DOHH2 (cell line): ENCODE measurements around the gene PARM1.

ENCODE experiments used
- H3F3A ChIP-seq: fragments of 200-600 bp; sonication (generic), shearing (Covaris generic); 2 replicates; pipeline ENCODE4 v1.6.0; 2016; ENCODE audit warnings: antibody characterized with exemption, mild to moderate bottlenecking; ENCODE audit not compliant: control insufficient read depth, insufficient read depth
- H3K27ac ChIP-seq: fragments of 200-600 bp; sonication (generic); 2 replicates; pipeline ENCODE4 v1.5.1; 2014; ENCODE audit warnings: low read depth, mild to moderate bottlenecking, low read length, moderate library complexity
- H3K27me3 ChIP-seq: fragments of 200-600 bp; sonication (generic); 2 replicates; pipeline ENCODE4 v1.6.1; 2014; ENCODE audit warnings: mild to moderate bottlenecking, low read length, mixed read lengths; ENCODE audit not compliant: control insufficient read depth
- H3K36me3 ChIP-seq: fragments of 200-600 bp; sonication (generic); 2 replicates; pipeline ENCODE4 v1.6.1; 2014; ENCODE audit warnings: mild to moderate bottlenecking, low read length, moderate library complexity, mixed read lengths; ENCODE audit not compliant: control insufficient read depth
- H3K4me1 ChIP-seq: fragments of 200-600 bp; sonication (generic); 2 replicates; pipeline ENCODE4 v1.6.1; 2014; ENCODE audit warnings: mild to moderate bottlenecking, low read length, mixed read lengths; ENCODE audit not compliant: control insufficient read depth
- H3K4me2 ChIP-seq: fragments of 200-600 bp; sonication (generic); 2 replicates; pipeline ENCODE4 v1.6.0; 2014; ENCODE audit warnings: mild to moderate bottlenecking, low read length, moderate library complexity
- H3K4me3 ChIP-seq: fragments of 200-600 bp; sonication (generic); 2 replicates; pipeline ENCODE4 v1.5.1; 2014; ENCODE audit warnings: mild to moderate bottlenecking, low read length, mixed read lengths
- H3K79me2 ChIP-seq: fragments of 200-600 bp; sonication (generic); 2 replicates; pipeline ENCODE4 v1.6.1; 2014; ENCODE audit warnings: mild to moderate bottlenecking, low read length, mixed read lengths; ENCODE audit not compliant: control insufficient read depth
- H3K9me2 ChIP-seq: fragments of 200-600 bp; sonication (generic); replicated peaks from 2 replicates; pipeline ENCODE4 v1.6.1; 2014; ENCODE audit warnings: mild to moderate bottlenecking, low read length, mixed read lengths; ENCODE audit not compliant: control insufficient read depth
- H3K9me3 ChIP-seq: fragments of 200-600 bp; sonication (generic); 2 replicates; pipeline ENCODE4 v1.6.1; 2014; ENCODE audit warnings: antibody characterized with exemption, low read length, mixed read lengths; ENCODE audit not compliant: control insufficient read depth, insufficient read depth
- H4K20me1 ChIP-seq: fragments of 200-600 bp; sonication (generic); 2 replicates; pipeline ENCODE4 v1.6.0; 2014; ENCODE audit warnings: low read depth, mild to moderate bottlenecking, antibody characterized with exemption, low read length, moderate library complexity; ENCODE audit not compliant: control insufficient read depth, insufficient read depth
- CTCF ChIP-seq: fragments of 200-600 bp; sonication (generic); IDR thresholded peaks from one replicate; pipeline ENCODE4 v1.5.1; 2014; ENCODE audit warnings: antibody characterized with exemption, mild to moderate bottlenecking, low read depth, low read length; ENCODE audit not compliant: poor library complexity, severe bottlenecking
- EZH2phosphoT487 ChIP-seq: fragments of 200-600 bp; sonication (generic); IDR thresholded peaks from 2 replicates; pipeline ENCODE4 v1.6.1; 2017; ENCODE audit warnings: borderline replicate concordance, mild to moderate bottlenecking, antibody characterized with exemption, low read length, moderate library complexity, mixed read lengths

The PARM1 gene

DNA sequence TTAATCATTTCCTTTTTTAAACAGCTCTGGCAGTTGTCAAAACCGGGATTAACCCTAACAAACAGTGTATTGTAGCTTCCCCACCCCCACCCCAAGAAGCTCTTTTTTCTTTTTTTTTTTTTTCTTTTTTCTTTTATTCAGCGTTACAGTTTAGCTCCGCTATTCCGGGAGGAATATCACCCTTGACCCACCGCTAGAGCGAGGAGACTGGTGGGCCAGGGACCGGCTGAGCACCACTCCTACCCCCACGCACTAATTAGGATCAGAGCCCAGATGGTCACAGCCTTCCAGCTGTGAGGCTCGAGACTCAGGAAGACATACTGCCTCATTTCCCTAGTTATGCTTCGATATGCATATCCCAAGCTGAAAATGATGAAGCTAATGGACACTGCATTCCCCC, 2.0 kb downstream of the PARM1 start:
- Histone ChIP-seq H3K4me3 (no peak overlapping the region), H3K4me1 (peaks cover 28% of the 10 kb centered on the region), H3K79me2 (no peaks in the 10 kb centered on the region), H3F3A (0 out of 2 replicates have a peak, but pooled peaks cover 1% of the 10 kb centered on the region), H3K4me2 (peak overlapping the region; percentile 80; the same call in 1 of the 2 replicates), H3K27ac (no peak overlapping the region), H4K20me1 (peaks cover 3% of the 10 kb centered on the region; the same call in 1 of the 2 replicates), H3K9me2 (no peaks in the 10 kb centered on the region), H3K36me3 (no peaks in the 10 kb centered on the region), H3K27me3 (peaks cover 44% of the 10 kb centered on the region), H3K9me3 (no peaks in the 10 kb centered on the region)
- TF ChIP-seq EZH2phosphoT487 (no peak), CTCF (no peak)

GRCh38 chr4:74941123-74941522, 8.2 kb downstream of the PARM1 start:
- Histone ChIP-seq H3K9me3 (no peaks in the 10 kb centered on the region), H3K4me3 (no peak overlapping the region), H3K79me2 (no peaks in the 10 kb centered on the region), H3K4me1 (peaks cover 6% of the 10 kb centered on the region), H3K36me3 (no peaks in the 10 kb centered on the region), H4K20me1 (no peaks in the 10 kb centered on the region), H3F3A (no peaks in the 10 kb centered on the region), H3K27ac (no peak overlapping the region), H3K4me2 (no peak overlapping the region), H3K27me3 (peaks cover 9% of the 10 kb centered on the region), H3K9me2 (no peaks in the 10 kb centered on the region)
- no peak for TF ChIP-seq EZH2phosphoT487
- no peak for TF ChIP-seq CTCF

DNA sequence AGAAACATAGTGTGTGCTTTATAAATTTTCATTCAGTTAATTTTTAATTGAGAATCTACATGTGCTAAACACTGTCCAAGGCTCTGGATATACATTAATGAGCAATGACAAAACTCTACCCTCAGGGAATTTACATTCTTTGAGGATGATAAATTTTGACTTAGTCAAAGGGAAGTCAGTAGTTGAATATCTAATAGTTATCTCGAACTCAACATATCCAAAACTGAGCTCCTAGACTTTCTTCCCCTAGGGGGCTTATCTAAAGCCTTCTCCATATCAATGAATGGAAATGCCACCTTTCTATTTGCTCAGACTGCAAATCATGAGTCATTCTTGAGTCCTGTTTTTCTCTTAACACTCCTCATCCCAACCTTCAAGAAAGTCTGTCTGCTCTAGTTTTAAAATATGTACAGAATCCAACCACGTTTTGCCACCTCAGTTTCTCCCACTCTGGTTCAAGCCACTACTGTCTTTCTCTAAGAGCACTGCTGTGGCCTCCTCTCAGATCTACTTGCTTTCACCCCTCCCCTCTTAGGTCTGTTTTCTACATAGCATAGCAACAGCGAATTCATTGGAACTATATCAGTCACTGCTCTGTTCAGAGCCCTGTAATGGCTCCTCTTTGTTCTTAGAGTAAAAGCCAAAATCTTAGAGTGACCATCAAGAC, 9.5 kb downstream of the PARM1 start:
- no peaks in the 10 kb centered on the region for H3F3A ChIP-seq
- TF ChIP-seq EZH2phosphoT487 (no peak), CTCF (no peak)
- H3K4me3 ChIP-seq = no peak overlapping the region
- H3K79me2 ChIP-seq = no peaks in the 10 kb centered on the region
- H3K4me1 ChIP-seq = peaks cover 6% of the 10 kb centered on the region
- no peaks in the 10 kb centered on the region for H4K20me1 ChIP-seq
- no peaks in the 10 kb centered on the region for H3K36me3 ChIP-seq
- no peaks in the 10 kb centered on the region for H3K9me3 ChIP-seq
- no peak overlapping the region for H3K4me2 ChIP-seq
- no peaks in the 10 kb centered on the region for H3K9me2 ChIP-seq
- peaks cover 5% of the 10 kb centered on the region for H3K27me3 ChIP-seq
- H3K27ac ChIP-seq = no peak overlapping the region
